A549 (cell line): ENCODE results near the gene ATXN2. TPM values are rescaled to one million over a fixed set of nuclear protein-coding genes. Genes with fewer than 3 reads are reported as not detected.

ENCODE experiments used
- ATAC-seq, 2 experiments: fragments of 200-7000 bp in 1 of 2; fragments of >200 bp in 1 of 2; cut with Nextera tagmentation in 1 of 2; cut with Tn5 transposase in 1 of 2; 3 replicates each; pipeline versions ENCODE4 v1.8.0 to v1.9.1; 2018 to 2020; ENCODE audit warnings: mild to moderate bottlenecking in 1 of 2, moderate library complexity in 1 of 2
- CTCF ChIA-PET: fragments of 300-600 bp; sonication (Branson Sonifier 250); formaldehyde crosslinking; extraction: SDS; loops from one replicate; lab custom pipeline; 2021; ENCODE audit warnings: antibody characterized with exemption, inconsistent platforms; lab: Yijun Ruan, JAX
- POLR2A ChIA-PET: fragments of 350-600 bp; formaldehyde crosslinking; extraction: SDS; loops from one replicate; lab custom pipeline; 2021; ENCODE audit warnings: antibody characterized with exemption, inconsistent platforms; lab: Yijun Ruan, JAX
- DNase-seq, 2 experiments: peaks; one replicate each; pipeline versions ENCODE4 v3.0.0 to v3.0.0-alpha.2; 2011 to 2016; ENCODE audit warnings: low read depth in 1 of 2, low spot score in 1 of 2
- FAIRE-seq: peaks from 2 replicates; lab custom pipeline; 2011; peaks lifted over from hg19 to GRCh38; lab: Jason Lieb, UNC
- H3K27ac ChIP-seq, 2 experiments: fragments of >200 bp; sonication (Bioruptor Twin); formaldehyde crosslinking; 3 replicates each; pipeline ENCODE4 v1.5.1; 2016 to 2017
- H3K4me1 ChIP-seq: fragments of >200 bp; sonication (Bioruptor Twin); formaldehyde crosslinking; 3 replicates; pipeline ENCODE4 v1.6.1; 2016
- H3K4me2 ChIP-seq: fragments of >200 bp; sonication (Bioruptor Twin); formaldehyde crosslinking; 3 replicates; pipeline ENCODE4 v1.6.1; 2016
- H3K4me3 ChIP-seq: fragments of >200 bp; sonication (Bioruptor Twin); formaldehyde crosslinking; 3 replicates; pipeline ENCODE4 v1.5.1; 2016
- H3K9me3 ChIP-seq: fragments of >200 bp; sonication (Bioruptor Twin); formaldehyde crosslinking; 3 replicates; pipeline ENCODE4 v1.6.1; 2016
- BHLHE40 ChIP-seq: IDR thresholded peaks from 2 replicates; pipeline ENCODE4 v1.6.1; 2012; ENCODE audit warnings: low read depth, low read length, inconsistent platforms
- CHD4 ChIP-seq: fragments of 200-600 bp; sonication (generic); IDR thresholded peaks from 2 replicates; pipeline ENCODE4 v1.6.1; 2016; ENCODE audit warnings: antibody characterized with exemption, mild to moderate bottlenecking, borderline replicate concordance
- EHF ChIP-seq: fragments of 250-450 bp; sonication (Bioruptor Pico); IDR thresholded peaks from 2 replicates; pipeline ENCODE4 v1.5.0; 2020; ENCODE audit warnings: mild to moderate bottlenecking
- FOSL2 ChIP-seq, 2 experiments: fragments of 450-650 bp in 1 of 2; fragments of >200 bp in 1 of 2; sonication (Bioruptor Twin) in 1 of 2; formaldehyde crosslinking; IDR thresholded peaks; 2 replicates each; pipeline versions ENCODE4 v1.5.0 to v1.6.1; 2016 to 2020; ENCODE audit warnings: mild to moderate bottlenecking in 1 of 2, moderate library complexity in 1 of 2
- HEYL ChIP-seq: fragments of 250-450 bp; sonication (Bioruptor Pico); IDR thresholded peaks from 2 replicates; pipeline ENCODE4 v1.8.0; 2021; ENCODE audit warnings: mild to moderate bottlenecking, moderate library complexity
- HOXA7 ChIP-seq: fragments of 250-450 bp; sonication (Bioruptor Pico); IDR thresholded peaks from 2 replicates; pipeline ENCODE4 v1.5.0; 2020; ENCODE audit warnings: mild to moderate bottlenecking, moderate library complexity
- HOXB13 ChIP-seq: fragments of 250-450 bp; sonication (Bioruptor Pico); IDR thresholded peaks from 2 replicates; pipeline ENCODE4 v1.5.0; 2020; ENCODE audit warnings: low read depth, mild to moderate bottlenecking, moderate library complexity
- JUNB ChIP-seq: fragments of >200 bp; sonication (Bioruptor Twin); formaldehyde crosslinking; IDR thresholded peaks from 2 replicates; pipeline ENCODE4 v1.6.1; 2016
- KDM1A ChIP-seq: fragments of 200-600 bp; sonication (generic); IDR thresholded peaks from 2 replicates; pipeline ENCODE4 v1.6.1; 2016; ENCODE audit warnings: low read depth, mild to moderate bottlenecking
- KDM5A ChIP-seq: fragments of 200-600 bp; sonication (generic); IDR thresholded peaks from 2 replicates; pipeline ENCODE4 v1.6.1; 2016; ENCODE audit warnings: antibody characterized with exemption, mild to moderate bottlenecking
- MAFK ChIP-seq: fragments of 450-650 bp; IDR thresholded peaks from 2 replicates; pipeline ENCODE4 v1.6.1; 2014; ENCODE audit not compliant: partially characterized antibody
- MAZ ChIP-seq: fragments of 150-350 bp; IDR thresholded peaks from 2 replicates; pipeline ENCODE4 v1.6.1; 2014; ENCODE audit warnings: antibody characterized with exemption, low read depth, low read length, borderline replicate concordance
- NPAS2 ChIP-seq: fragments of 250-450 bp; sonication (Bioruptor Pico); IDR thresholded peaks from 2 replicates; pipeline ENCODE4 v1.8.0; 2022; ENCODE audit warnings: mild to moderate bottlenecking, moderate library complexity, borderline replicate concordance
- NR3C1 ChIP-seq: fragments of >200 bp; sonication (Bioruptor Twin); formaldehyde crosslinking; IDR thresholded peaks from 3 replicates; pipeline ENCODE4 v1.6.1; 2017
- PHF8 ChIP-seq: fragments of 200-600 bp; sonication (generic); IDR thresholded peaks from 2 replicates; pipeline ENCODE4 v1.6.1; 2016; ENCODE audit warnings: low read depth, mild to moderate bottlenecking, antibody characterized with exemption, moderate library complexity, borderline replicate concordance
- RAD21 ChIP-seq, 2 experiments: fragments of >200 bp in 1 of 2; sonication (Bioruptor Twin) in 1 of 2; formaldehyde crosslinking in 1 of 2; IDR thresholded peaks in 1 of 2; conservative IDR thresholded peaks in 1 of 2; 2 replicates in 1 of 2; 3 replicates in 1 of 2; pipeline ENCODE4 v1.6.1; 2012 to 2018; ENCODE audit warnings: inconsistent platforms in 1 of 2
- RCOR1 ChIP-seq: fragments of 150-350 bp; IDR thresholded peaks from 2 replicates; pipeline ENCODE4 v1.6.1; 2014; ENCODE audit warnings: antibody characterized with exemption, low read length, low read depth
- SMC3 ChIP-seq: fragments of >200 bp; sonication (Bioruptor Twin); formaldehyde crosslinking; IDR thresholded peaks from 3 replicates; pipeline ENCODE4 v1.6.1; 2018; ENCODE audit warnings: inconsistent platforms
- TFCP2L1 ChIP-seq: fragments of 250-450 bp; sonication (Bioruptor Pico); IDR thresholded peaks from 2 replicates; pipeline ENCODE4 v1.5.0; 2021; ENCODE audit warnings: mild to moderate bottlenecking
- ZNF302 ChIP-seq: fragments of 250-450 bp; sonication (Bioruptor Pico); IDR thresholded peaks from 2 replicates; pipeline ENCODE4 v1.9.0; 2021; ENCODE audit warnings: inconsistent platforms, mild to moderate bottlenecking, moderate library complexity
- WGBS: methylation state at CpG from one replicate; pipeline ENCODE4 v1.1.6; 2017; ENCODE audit errors: missing lambda C conversion rate; 5-methylcytosine and 5-hydroxymethylcytosine counted together
- polyA plus RNA-seq, 4 experiments: library from polyadenylated mRNA; depleted of rRNA in 3 of 4; stranded (reverse); fragments of >200 nt; fragmentation: RNase III in 1 of 4; extraction: RNeasy Plus Mini Kit Qiagen cat#74134 plus additional on column Dnase treatment in 1 of 4; gene quantifications; 2 replicates in 3 of 4; 3 replicates in 1 of 4; pipeline ENCODE4 v1.2.3, GENCODE V29; 2011 to 2017
- TF ChIP-seq, protein P1 (sequence below): IDR thresholded peaks from 2 replicates; pipeline ENCODE4 v1.6.1; 2012
- TF ChIP-seq, protein P2 (sequence below): IDR thresholded peaks from 2 replicates; pipeline ENCODE4 v1.6.1; 2012
- TF ChIP-seq, protein P3 (sequence below): fragments of 450-650 bp; IDR thresholded peaks from 2 replicates; pipeline ENCODE4 v1.6.1; 2014; ENCODE audit warnings: antibody characterized with exemption

The ATXN2 gene
- polyA plus RNA-seq, 2 of the 4 experiments (the other 2 are of a cell fraction), result 24.8 to 30.6 TPM

DNA sequence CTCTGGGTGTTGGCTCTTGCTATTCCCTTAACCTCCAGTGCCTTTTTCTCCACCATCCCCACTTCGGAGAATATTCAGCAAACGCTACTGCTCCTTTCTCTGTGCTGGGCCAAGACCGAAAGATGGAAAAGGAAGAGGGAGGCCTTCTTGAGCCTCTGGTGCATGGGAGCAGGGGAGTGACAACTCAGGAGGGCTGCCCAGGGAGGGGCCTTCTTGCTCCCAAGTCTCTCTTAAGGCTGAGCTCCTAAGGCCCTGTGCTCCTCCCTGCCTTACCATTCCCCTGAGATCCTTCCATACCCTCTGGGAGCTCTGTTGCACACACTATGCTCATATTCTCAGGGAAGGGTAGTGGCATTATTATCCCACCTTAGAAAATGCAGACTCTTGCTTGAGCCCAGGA, 158.5 kb downstream of the ATXN2 start:
- DNase-seq (no peak), ATAC-seq (no peak), FAIRE-seq (no peak)
- Histone ChIP-seq H3K9me3 (no peaks in the 10 kb centered on the region), H3K4me3 (no peak overlapping the region), H3K4me1 (peaks cover 9% of the 10 kb centered on the region), H3K4me2 (no peak overlapping the region), H3K27ac (no peak overlapping the region)
- no peak for TF ChIP-seq CHD4
- TF ChIP-seq JUNB, result no peak
- TF ChIP-seq HOXA7 (CRISPR knock-in tag), result no peak
- TF ChIP-seq NPAS2, result no peak
- TF ChIP-seq KDM1A, result no peak
- TF ChIP-seq SMC3, result no peak
- no peak for TF ChIP-seq MAFK
- no peak for TF ChIP-seq RAD21 (conservative IDR thresholded peaks at IDR 0.05 in 1 of 2, IDR thresholded peaks at IDR 0.05 in 1 of 2)
- TF ChIP-seq, protein P1, sequence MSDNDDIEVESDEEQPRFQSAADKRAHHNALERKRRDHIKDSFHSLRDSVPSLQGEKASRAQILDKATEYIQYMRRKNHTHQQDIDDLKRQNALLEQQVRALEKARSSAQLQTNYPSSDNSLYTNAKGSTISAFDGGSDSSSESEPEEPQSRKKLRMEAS, result no peak
- TF ChIP-seq, protein P2, sequence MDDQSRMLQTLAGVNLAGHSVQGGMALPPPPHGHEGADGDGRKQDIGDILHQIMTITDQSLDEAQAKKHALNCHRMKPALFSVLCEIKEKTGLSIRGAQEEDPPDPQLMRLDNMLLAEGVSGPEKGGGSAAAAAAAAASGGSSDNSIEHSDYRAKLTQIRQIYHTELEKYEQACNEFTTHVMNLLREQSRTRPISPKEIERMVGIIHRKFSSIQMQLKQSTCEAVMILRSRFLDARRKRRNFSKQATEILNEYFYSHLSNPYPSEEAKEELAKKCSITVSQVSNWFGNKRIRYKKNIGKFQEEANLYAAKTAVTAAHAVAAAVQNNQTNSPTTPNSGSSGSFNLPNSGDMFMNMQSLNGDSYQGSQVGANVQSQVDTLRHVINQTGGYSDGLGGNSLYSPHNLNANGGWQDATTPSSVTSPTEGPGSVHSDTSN, result no peak
- no peak for TF ChIP-seq EHF
- no peak for TF ChIP-seq PHF8
- no peak for TF ChIP-seq HOXB13 (CRISPR knock-in tag)
- no peak for TF ChIP-seq TFCP2L1
- TF ChIP-seq, protein P3, sequence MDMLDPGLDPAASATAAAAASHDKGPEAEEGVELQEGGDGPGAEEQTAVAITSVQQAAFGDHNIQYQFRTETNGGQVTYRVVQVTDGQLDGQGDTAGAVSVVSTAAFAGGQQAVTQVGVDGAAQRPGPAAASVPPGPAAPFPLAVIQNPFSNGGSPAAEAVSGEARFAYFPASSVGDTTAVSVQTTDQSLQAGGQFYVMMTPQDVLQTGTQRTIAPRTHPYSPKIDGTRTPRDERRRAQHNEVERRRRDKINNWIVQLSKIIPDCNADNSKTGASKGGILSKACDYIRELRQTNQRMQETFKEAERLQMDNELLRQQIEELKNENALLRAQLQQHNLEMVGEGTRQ, result no peak
- 86% methylated on average over 3 of the region's 3 CpGs for WGBS
- POLR2A ChIA-PET, result interaction anchor here (0.7 kb wide), 1 partner anchor 245 kb away, joined by 3 read pairs; no protein-coding TSS in a partner anchor
- CTCF ChIA-PET, result interaction anchor here (1.2 to 17.4 kb wide), 5 partner anchors 11 to 233 kb away, joined by 3 to 154 read pairs (median 4); no protein-coding TSS in a partner anchor

DNA sequence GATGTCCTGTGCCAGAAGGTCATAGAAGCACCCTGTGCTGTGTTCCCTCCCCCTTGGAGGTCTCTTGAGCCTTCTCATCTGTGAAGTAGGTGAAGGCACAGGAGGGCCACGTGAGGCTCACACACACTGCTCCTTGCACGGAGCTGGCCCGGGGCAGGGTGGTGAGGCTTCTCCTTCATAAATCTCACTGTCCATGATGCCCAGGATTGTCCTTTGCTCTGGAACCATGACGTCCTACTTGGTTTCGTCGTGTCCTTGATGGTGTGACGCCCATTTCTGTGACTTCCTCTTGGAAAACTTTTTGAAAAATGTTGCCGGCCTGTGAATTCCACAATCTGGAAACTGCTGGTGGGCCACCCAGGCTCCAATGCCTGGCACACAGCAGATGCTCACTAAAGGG, 159.0 kb downstream of the ATXN2 start:
- TF ChIP-seq MAZ (no peak), ZNF302 (no peak), RCOR1 (no peak), HEYL (CRISPR knock-in tag) (no peak), BHLHE40 (no peak), NR3C1 (no peak), FOSL2 (IDR thresholded peaks at IDR 0.05) (no peak), FOSL2 (CRISPR knock-in tag; IDR thresholded peaks at IDR 0.05) (no peak), KDM5A (no peak)
- TF ChIP-seq, protein P1, result no peak
- TF ChIP-seq, protein P2, result no peak

More for the DNA sequence above, 159.0 kb downstream of the ATXN2 start:
- ATAC-seq, result no peak
- WGBS, result 96% methylated on average over 8 of the region's 8 CpGs
- H3K27ac ChIP-seq, result no peak overlapping the region
- no peak overlapping the region for H3K4me2 ChIP-seq
- no peak for FAIRE-seq
- DNase-seq, result no peak
- POLR2A ChIA-PET, result no interaction called here
- H3K9me3 ChIP-seq, result no peaks in the 10 kb centered on the region
- peaks cover 9% of the 10 kb centered on the region for H3K4me1 ChIP-seq
- CTCF ChIA-PET, result interaction anchor here (0.9 to 17.4 kb wide), 5 partner anchors 10 to 41 kb away, joined by 3 to 154 read pairs (median 3); no protein-coding TSS in a partner anchor
- H3K4me3 ChIP-seq, result no peak overlapping the region
